Islet precursor cell (in vitro differentiated cells): ENCODE measurements around the gene TMA16.
A peak's percentile ranks its signal among the peaks of the same experiment; 100 is the strongest.
"Not testable (repeated sequence)": the region's sequence is repeated elsewhere in the genome, so short reads cannot be mapped to it uniquely, and the experiment has no call there.

Source experiments
- DNase-seq: peaks from one replicate; pipeline ENCODE4 v3.0.0-alpha.2; 2018

The TMA16 gene

GRCh38 chr4:163523791-163524365 is 29.4 kb downstream of the TMA16 start:
- peak; percentile 57 for DNase-seq

GRCh38 chr4:163525982-163526381 is 31.5 kb downstream of the TMA16 start:
- no peak for DNase-seq

- DNase-seq = no peak
These were observed 32.7 kb downstream of the TMA16 start for GRCh38 chr4:163527172-163527571.

- DNase-seq = no peak
These were observed 34.2 kb downstream of the TMA16 start for GRCh38 chr4:163528653-163529052.

- DNase-seq = no peak
These were observed 39.6 kb downstream of the TMA16 start for GRCh38 chr4:163534056-163534455.

GRCh38 chr4:163535657-163536056 is 41.2 kb downstream of the TMA16 start:
- DNase-seq = no peak

GRCh38 chr4:163536091-163536490 is 41.6 kb downstream of the TMA16 start:
- no peak for DNase-seq

- DNase-seq = no peak
These were observed 42.6 kb downstream of the TMA16 start for GRCh38 chr4:163537114-163537513.

GRCh38 chr4:163538820-163539219 is 44.3 kb downstream of the TMA16 start:
- not testable (repeated sequence) for DNase-seq

GRCh38 chr4:163540448-163540847 is 46.0 kb downstream of the TMA16 start:
- no peak for DNase-seq

- DNase-seq = peak; percentile 73
These were observed 46.5 kb downstream of the TMA16 start for GRCh38 chr4:163540977-163541376.

- peak; percentile 88 for DNase-seq
These were observed 47.8 kb downstream of the TMA16 start for GRCh38 chr4:163542275-163542674.

- peak; percentile 73 for DNase-seq
These were observed 50.0 kb downstream of the TMA16 start for GRCh38 chr4:163544407-163545038.

GRCh38 chr4:163548481-163549243 is 54.2 kb downstream of the TMA16 start:
- no peak for DNase-seq

GRCh38 chr4:163550869-163551267 is 56.4 kb downstream of the TMA16 start:
- no peak for DNase-seq

- DNase-seq = no peak
These were observed 58.7 kb downstream of the TMA16 start for GRCh38 chr4:163553146-163553545.

- no peak for DNase-seq
These were observed 60.5 kb downstream of the TMA16 start for GRCh38 chr4:163554870-163555465.

- no peak for DNase-seq
These were observed 61.7 kb downstream of the TMA16 start for GRCh38 chr4:163556177-163556576.

- no peak for DNase-seq
These were observed 62.3 kb downstream of the TMA16 start for GRCh38 chr4:163556650-163557391.

GRCh38 chr4:163558539-163559044 is 64.1 kb downstream of the TMA16 start:
- no peak for DNase-seq

- DNase-seq = no peak
These were observed 68.0 kb downstream of the TMA16 start for GRCh38 chr4:163562496-163562895.

GRCh38 chr4:163563592-163563991 is 69.1 kb downstream of the TMA16 start:
- no peak for DNase-seq

GRCh38 chr4:163564221-163564720 is 69.8 kb downstream of the TMA16 start:
- DNase-seq = no peak
